ENCODE data around the gene PSMB11.

The PSMB11 gene

DNA sequence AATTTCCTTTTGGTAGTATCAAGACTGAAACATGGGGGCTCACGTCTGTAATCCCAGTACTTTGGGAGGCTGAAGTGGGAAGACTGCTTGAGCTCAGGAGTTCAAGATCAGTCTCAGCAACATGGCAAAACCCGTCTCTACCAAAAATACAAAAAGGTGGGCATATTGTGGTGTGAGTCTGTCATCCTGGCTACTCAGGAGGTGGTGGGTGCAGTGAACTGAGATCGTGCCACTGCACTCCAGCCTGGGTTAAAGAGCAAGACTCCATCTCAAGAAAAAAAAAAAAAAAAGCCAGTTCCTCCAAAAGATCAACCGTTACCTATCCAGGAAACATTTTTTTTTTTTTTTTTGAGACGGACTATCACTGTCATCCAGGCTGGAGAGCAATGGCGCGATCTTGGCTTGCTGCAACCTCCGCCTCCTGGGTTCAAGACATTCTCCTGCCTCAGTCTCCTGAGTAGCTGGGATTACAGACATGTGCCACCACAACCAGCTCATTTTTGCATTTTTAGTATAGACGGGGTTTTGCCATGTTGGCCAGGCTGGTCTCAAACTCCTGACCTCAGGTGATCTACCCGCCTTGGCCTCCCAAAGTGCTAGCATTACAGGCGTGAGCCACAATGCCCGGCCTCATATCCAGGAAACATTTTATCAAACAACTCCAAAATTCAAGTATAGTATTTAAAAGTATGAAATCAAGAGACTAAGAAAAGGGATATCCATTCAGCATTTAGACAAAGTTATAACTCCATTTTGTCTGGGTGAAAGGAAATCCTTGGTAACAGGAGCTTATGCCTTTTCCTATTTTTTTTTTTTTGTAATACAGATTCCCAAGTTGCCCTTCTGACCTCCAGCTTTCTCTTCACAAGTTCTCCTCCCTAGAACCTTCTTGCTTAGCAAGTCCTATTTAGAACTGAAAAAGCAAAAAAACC, 49.5 kb downstream of the PSMB11 start:
- no peak for DNase-seq

GRCh38 chr14:23093104-23093503, 51.1 kb downstream of the PSMB11 start:
- DNase-seq, result no peak

GRCh38 chr14:23093526-23093925, 51.5 kb downstream of the PSMB11 start:
- DNase-seq, result no peak
